IPS-NIHi11 (cell line): ENCODE data around the gene C3orf52.

ENCODE experiments used
- DNase-seq: peaks from one replicate; pipeline ENCODE4 v3.0.0; 2012; ENCODE audit warnings: mixed read lengths, low spot score

Gene C3orf52

DNA sequence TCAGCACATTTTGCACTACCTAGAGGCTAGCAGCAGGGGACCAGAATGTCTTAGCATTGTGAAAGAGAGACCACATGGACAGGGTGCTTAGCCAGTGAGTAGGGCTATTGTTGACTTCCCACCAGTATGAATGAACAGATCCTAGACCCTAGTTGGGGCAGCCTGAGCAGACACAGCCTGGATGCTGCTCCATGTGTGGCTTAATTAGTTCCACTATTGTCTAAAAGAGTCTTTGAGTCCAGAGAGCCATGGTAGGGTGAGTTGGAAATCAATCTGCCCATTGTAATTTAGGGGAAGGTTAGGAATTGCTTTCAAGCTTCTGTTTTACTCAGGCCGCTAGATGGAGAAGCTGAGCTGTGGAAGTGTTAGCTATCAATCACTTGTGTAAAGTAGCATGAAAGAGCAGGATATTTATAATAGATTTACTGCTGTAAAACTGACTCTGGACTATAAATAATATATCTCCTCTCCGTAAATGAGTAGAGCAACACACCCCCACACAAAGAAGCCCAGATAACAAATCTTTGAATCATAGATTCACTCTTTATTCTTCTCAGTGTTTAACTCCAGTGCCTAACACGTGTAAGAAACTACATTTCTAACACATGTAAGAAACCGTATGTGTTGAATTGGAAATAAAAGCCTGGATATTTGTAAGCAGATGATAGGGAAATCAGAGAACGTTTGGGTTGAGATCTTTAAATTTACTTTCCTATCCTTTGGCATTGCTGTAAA is 50.9 kb downstream of the C3orf52 start:
- DNase-seq, result peak; percentile 53

DNA sequence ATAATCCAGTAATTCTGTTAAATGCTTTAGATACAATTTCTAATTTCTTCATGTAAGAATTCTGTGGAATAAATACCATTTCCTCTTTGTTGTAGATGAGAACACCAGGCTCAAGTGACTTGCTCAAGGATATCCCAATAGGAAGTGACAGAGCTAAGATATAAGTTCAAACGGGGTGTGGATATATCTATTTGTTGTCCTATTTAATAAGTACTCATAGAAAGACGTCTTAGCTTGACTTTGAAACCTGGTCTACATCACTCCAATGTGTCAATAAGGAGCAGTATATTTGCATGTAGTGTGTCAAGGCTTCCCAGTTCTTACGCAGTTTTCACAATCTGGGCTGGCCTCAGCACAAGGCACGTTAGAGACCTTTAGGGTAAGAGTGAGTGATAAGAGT is 51.6 kb downstream of the C3orf52 start:
- DNase-seq, result no peak

DNA sequence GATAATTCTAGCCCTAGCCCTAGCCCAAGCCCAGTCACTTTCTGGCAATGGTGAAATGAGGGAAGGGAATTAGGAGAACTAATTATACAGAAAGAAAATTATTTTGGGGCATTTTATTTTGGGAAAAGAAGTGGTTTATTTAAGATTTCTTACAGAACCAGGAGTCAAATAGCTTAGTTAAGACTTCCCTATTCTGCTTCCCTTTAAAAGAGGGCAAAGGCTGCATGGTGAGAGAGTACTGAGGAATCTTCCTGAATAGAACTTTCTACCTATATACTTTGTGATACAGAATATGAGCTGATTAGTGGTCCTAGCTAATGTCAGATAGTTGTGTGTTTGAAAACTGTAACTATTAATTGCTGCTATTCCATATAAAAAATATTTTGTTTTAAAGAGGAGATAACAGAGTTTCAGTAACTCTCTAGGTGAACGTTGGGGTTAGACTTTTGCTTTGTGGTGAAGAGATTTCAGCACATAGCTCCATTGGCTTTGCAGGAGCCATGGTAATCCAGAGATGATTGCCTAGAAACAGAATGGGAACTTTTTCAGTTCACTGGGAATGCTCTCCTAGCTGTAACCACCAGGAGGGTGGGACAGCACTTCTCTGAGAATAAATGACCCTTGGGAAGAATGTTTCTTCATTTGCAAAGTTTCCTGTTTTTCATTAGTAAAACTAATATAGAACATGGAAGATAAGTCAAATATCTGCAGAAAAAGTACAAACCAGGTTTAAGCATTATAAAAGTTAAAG is 52.2 kb downstream of the C3orf52 start:
- no peak for DNase-seq

DNA sequence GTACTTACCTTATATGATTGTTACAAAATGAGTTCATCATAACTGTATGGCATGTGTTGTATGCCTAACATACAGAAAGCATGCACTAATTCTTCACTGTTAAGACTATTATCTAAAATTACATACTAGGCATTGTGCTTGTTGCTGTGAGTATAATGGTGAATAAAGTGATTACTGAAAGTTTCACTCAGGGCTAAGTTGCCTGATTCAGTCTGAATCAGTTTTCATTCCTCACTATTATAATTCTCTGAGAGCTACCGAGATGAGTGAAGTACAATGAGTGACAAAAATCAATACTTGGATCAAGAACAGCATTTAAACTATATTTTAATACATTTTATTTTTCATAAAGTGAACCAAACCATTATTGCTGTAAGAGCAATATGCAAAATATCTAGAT is 54.4 kb downstream of the C3orf52 start:
- DNase-seq, result no peak

DNA sequence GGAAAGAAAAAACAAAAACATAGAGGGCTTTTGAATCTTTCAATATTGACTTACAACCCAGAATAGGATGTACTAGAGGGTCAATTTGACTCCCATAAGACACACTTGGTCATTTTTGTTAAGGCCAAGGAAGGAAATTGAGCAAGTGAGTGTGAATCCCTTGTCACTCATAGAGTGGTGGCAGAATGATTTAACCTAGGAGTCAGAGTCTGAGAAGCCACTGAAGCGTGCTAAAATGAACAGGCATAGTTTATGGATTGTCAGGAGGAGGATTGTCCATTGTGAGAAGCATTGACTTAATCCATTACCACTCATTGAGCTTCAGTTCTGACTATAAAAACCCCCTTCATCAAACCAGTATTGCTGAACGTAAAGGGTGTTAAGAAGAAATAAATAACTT is 55.1 kb downstream of the C3orf52 start:
- DNase-seq, result no peak

DNA sequence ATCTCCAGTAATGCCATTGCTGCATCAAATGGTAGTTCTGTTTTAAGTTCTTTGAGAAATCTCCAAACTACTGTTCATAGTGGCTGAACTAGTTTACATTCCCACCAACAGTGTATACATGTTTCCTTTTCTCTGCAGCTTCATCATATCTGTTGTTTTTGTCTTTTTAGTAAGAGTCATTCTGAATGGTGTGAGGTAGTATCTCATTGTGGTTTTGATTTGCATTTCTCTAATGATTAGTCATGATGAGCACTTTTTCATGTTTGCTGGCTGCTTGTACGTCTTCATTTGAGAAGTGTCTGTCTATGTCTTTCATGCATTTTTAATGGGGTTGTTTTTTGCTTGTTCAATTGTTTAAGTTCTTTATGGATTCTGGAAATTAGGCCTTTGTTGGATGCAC is 57.1 kb downstream of the C3orf52 start:
- DNase-seq, result no peak

DNA sequence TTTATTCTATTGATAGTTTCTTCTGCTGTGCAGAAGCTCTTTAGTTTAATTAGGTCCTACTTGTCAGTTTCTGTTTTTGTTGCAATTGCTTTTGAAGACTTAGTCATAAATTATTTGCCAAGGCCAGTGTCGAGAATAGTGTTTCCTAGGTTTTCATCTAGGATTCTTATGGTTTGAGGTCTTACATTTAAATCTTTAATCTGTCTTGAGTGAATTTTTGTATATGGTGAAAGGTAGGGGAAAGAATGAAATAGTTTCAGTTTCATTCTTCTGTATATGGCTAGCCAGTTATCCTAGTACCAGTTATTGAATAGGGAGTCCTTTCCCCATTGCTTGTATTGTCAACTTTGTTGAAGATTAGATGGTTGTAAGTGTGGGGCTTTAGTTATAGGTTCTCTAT is 57.5 kb downstream of the C3orf52 start:
- no peak for DNase-seq

DNA sequence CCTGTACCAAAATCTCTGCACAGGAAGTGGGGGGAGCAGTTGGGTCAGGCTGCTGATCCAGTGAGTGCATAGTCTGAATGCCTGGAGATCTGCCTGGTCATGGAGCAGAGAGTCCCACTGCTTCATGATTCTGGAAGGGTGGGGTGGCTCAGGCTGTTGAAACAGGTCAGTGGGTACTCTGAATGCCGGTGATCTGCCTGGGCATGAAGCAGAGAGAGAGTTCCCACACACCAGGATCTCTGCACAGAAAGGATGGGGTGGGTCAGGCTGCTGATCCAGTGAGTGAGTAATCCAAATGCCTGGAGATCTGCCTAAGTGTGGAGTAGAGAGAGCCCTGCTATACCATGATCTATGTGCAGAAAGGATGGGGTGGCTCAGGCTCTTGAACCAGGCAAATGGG is 62.9 kb downstream of the C3orf52 start:
- DNase-seq, result no peak

DNA sequence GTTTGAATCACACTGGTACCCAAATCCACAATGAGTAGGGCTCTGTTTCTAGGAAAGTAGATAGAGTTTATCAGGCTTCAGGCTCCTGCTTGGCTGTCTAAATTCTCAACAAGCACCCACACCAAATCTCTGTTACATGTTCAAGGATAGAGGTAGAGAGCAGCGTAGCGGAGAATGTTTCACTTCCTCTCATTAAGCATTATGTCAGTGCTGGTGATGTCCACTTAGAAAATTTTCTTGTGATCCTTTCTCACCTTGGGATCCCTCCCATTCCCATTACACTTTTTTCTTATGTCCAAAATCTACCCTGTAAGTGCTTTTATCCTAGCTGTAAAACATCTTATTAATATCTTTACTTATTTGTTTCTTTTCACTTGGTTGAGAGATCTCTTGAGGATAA is 81.6 kb downstream of the C3orf52 start:
- DNase-seq, result no peak
